Caco-2 (cell line): ENCODE results near the gene TRAPPC2. TPM values are rescaled to one million over a fixed set of nuclear protein-coding genes. Genes with fewer than 3 reads are reported as not detected.

ENCODE experiments used
- BruUV-seq: library from RNA; stranded (reverse); fragments of 400-500 nt; replicated peaks from 2 replicates; lab custom pipeline; 2021; lab: Mats Ljungman, UMichigan
- CTCF ChIA-PET: fragments of 300-600 bp; sonication (Branson Sonifier 250); formaldehyde crosslinking; loops from one replicate; lab custom pipeline; 2022; ENCODE audit warnings: antibody characterized with exemption; lab: Charles Lee
- POLR2A ChIA-PET: fragments of 300-600 bp; sonication (Branson Sonifier 250); formaldehyde crosslinking; loops from one replicate; lab custom pipeline; 2022; ENCODE audit warnings: antibody characterized with exemption; lab: Charles Lee
- DNase-seq, 2 experiments: peaks; one replicate each; pipeline versions ENCODE4 v3.0.0 to v3.0.0-alpha.2; 2020 to 2022
- H3K27me3 ChIP-seq: replicated peaks from 2 replicates; pipeline ENCODE4 v1.6.0; 2011; ENCODE audit warnings: low read length; ENCODE audit not compliant: control insufficient read depth, insufficient read depth
- H3K36me3 ChIP-seq: 2 replicates; pipeline ENCODE4 v1.5.1; 2011; ENCODE audit warnings: low read length; ENCODE audit not compliant: control insufficient read depth, insufficient read depth
- H3K4me1 ChIP-seq: fragments of 250-450 bp; sonication (Bioruptor Pico); 2 replicates; pipeline ENCODE4 v1.5.1; 2020; ENCODE audit warnings: mild to moderate bottlenecking
- H3K4me3 ChIP-seq: 2 replicates; pipeline ENCODE4 v1.5.1; 2011; ENCODE audit warnings: low read depth, mild to moderate bottlenecking, control low read depth, low read length
- H3K9me3 ChIP-seq: fragments of 250-450 bp; sonication (Bioruptor Pico); 2 replicates; pipeline ENCODE4 v1.5.1; 2020; ENCODE audit warnings: mild to moderate bottlenecking, moderate library complexity
- H3K27ac Mint-ChIP-seq: one replicate; pipeline ENCODE4 v1.8.0; 2022; ENCODE audit warnings: mixed read lengths; ENCODE audit not compliant: unreplicated experiment
- H3K27me3 Mint-ChIP-seq: one replicate; pipeline ENCODE4 v1.8.0; 2022; ENCODE audit warnings: mixed read lengths; ENCODE audit not compliant: insufficient read depth, unreplicated experiment
- H3K36me3 Mint-ChIP-seq: one replicate; pipeline ENCODE4 v1.8.0; 2022; ENCODE audit warnings: mild to moderate bottlenecking, mixed read lengths; ENCODE audit not compliant: insufficient read depth, unreplicated experiment
- H3K4me1 Mint-ChIP-seq: one replicate; pipeline ENCODE4 v1.8.0; 2022; ENCODE audit warnings: low read depth, mixed read lengths; ENCODE audit not compliant: unreplicated experiment
- H3K4me3 Mint-ChIP-seq: one replicate; pipeline ENCODE4 v1.8.0; 2022; ENCODE audit warnings: mild to moderate bottlenecking, moderate library complexity, mixed read lengths; ENCODE audit not compliant: unreplicated experiment
- H3K9me3 Mint-ChIP-seq: one replicate; pipeline ENCODE4 v1.8.0; 2022; ENCODE audit warnings: mixed read lengths; ENCODE audit not compliant: unreplicated experiment
- CTCF ChIP-seq, 2 experiments: fragments of 200-600 bp in 1 of 2; IDR thresholded peaks; 1 replicate in 1 of 2; 2 replicates in 1 of 2; pipeline versions ENCODE4 v1.5.1 to v1.8.0; 2011 to 2022; ENCODE audit warnings: antibody characterized with exemption in 1 of 2, control low read depth in 1 of 2, inconsistent platforms in 1 of 2, low read depth in 1 of 2, low read length in 1 of 2, mild to moderate bottlenecking in 1 of 2, moderate library complexity in 1 of 2; ENCODE audit not compliant: insufficient read depth in 1 of 2, severe bottlenecking in 1 of 2, unreplicated experiment in 1 of 2
- intact Hi-C: fragments of 100-400 bp; cut with micrococcal nuclease; formaldehyde crosslinking; loops from one replicate; pipeline ENCODE4 v1.10.0; 2022; ENCODE audit not compliant: unreplicated experiment
- total RNA-seq: library from RNA; stranded (reverse); gene quantifications from 2 replicates; pipeline ENCODE4 v1.2.3, GENCODE V29; 2022

TRAPPC2 gene
- total RNA-seq, 1 experiment from 2014 or later = 19.3 TPM

GRCh38 chrX:13693341-13693961 is 41.0 kb downstream of the TRAPPC2 start:
- Histone ChIP-seq H3K36me3 (no peaks in the 10 kb centered on the region), H3K4me3 (no peak overlapping the region), H3K27me3 (no peaks in the 10 kb centered on the region), H3K4me1 (no peaks in the 10 kb centered on the region; the same call in 1 of the 2 replicates), H3K9me3 (no peaks in the 10 kb centered on the region)
- intact Hi-C loops = no loop called here
- Mint-ChIP-seq H3K36me3 (peaks cover 32% of the 10 kb centered on the region), H3K9me3 (no peaks in the 10 kb centered on the region), H3K4me3 (peak overlapping the region; percentile 52), H3K27me3 (no peaks in the 10 kb centered on the region), H3K27ac (peak overlapping the region; percentile 74), H3K4me1 (peaks cover 27% of the 10 kb centered on the region)
- no TSS peak for BruUV-seq
- ChIA-PET POLR2A (no interaction called here), CTCF (no interaction called here)
- TF ChIP-seq CTCF (IDR thresholded peaks at IDR 0.05; ENCODE audit: insufficient read depth in 1 of 2, low read depth in 1 of 2, low read length in 1 of 2, severe bottlenecking in 1 of 2, unreplicated experiment in 1 of 2) = no peak
- DNase-seq = no peak

GRCh38 chrX:13692771-13693231 is 41.6 kb downstream of the TRAPPC2 start:
- no peaks in the 10 kb centered on the region; the same call in 1 of the 2 replicates for H3K4me1 ChIP-seq
- H3K36me3 ChIP-seq = no peaks in the 10 kb centered on the region
- no peaks in the 10 kb centered on the region for H3K27me3 ChIP-seq
- H3K4me3 ChIP-seq = no peak overlapping the region
- Mint-ChIP-seq H3K4me1 (peaks cover 27% of the 10 kb centered on the region), H3K36me3 (peaks cover 32% of the 10 kb centered on the region), H3K27ac (peak overlapping the region; percentile 74), H3K4me3 (peak overlapping the region; percentile 52), H3K9me3 (no peaks in the 10 kb centered on the region), H3K27me3 (no peaks in the 10 kb centered on the region)
- H3K9me3 ChIP-seq = no peaks in the 10 kb centered on the region
- TF ChIP-seq CTCF (IDR thresholded peaks at IDR 0.05; ENCODE audit: insufficient read depth in 1 of 2, low read depth in 1 of 2, low read length in 1 of 2, severe bottlenecking in 1 of 2, unreplicated experiment in 1 of 2) = no peak
- ChIA-PET POLR2A (no interaction called here), CTCF (no interaction called here)
- no TSS peak for BruUV-seq
- intact Hi-C loops = no loop called here
- no peak for DNase-seq

- intact Hi-C loops = no loop called here
- H3K27me3 ChIP-seq = no peaks in the 10 kb centered on the region
- no peaks in the 10 kb centered on the region for H3K9me3 ChIP-seq
- no peaks in the 10 kb centered on the region; the same call in 1 of the 2 replicates for H3K4me1 ChIP-seq
- Mint-ChIP-seq H3K36me3 (peaks cover 32% of the 10 kb centered on the region), H3K27ac (no peak overlapping the region), H3K27me3 (no peaks in the 10 kb centered on the region), H3K9me3 (no peaks in the 10 kb centered on the region), H3K4me1 (peaks cover 27% of the 10 kb centered on the region), H3K4me3 (no peak overlapping the region)
- no peak for TF ChIP-seq CTCF (IDR thresholded peaks at IDR 0.05; ENCODE audit: insufficient read depth in 1 of 2, low read depth in 1 of 2, low read length in 1 of 2, severe bottlenecking in 1 of 2, unreplicated experiment in 1 of 2)
- BruUV-seq = no TSS peak
- no peak for DNase-seq
- CTCF ChIA-PET = no interaction called here
- POLR2A ChIA-PET = no interaction called here
- H3K4me3 ChIP-seq = no peak overlapping the region
- H3K36me3 ChIP-seq = no peaks in the 10 kb centered on the region
These were observed 42.5 kb downstream of the TRAPPC2 start for GRCh38 chrX:13691841-13692371.
